ENCODE results near the gene RBMS3.

DNA sequence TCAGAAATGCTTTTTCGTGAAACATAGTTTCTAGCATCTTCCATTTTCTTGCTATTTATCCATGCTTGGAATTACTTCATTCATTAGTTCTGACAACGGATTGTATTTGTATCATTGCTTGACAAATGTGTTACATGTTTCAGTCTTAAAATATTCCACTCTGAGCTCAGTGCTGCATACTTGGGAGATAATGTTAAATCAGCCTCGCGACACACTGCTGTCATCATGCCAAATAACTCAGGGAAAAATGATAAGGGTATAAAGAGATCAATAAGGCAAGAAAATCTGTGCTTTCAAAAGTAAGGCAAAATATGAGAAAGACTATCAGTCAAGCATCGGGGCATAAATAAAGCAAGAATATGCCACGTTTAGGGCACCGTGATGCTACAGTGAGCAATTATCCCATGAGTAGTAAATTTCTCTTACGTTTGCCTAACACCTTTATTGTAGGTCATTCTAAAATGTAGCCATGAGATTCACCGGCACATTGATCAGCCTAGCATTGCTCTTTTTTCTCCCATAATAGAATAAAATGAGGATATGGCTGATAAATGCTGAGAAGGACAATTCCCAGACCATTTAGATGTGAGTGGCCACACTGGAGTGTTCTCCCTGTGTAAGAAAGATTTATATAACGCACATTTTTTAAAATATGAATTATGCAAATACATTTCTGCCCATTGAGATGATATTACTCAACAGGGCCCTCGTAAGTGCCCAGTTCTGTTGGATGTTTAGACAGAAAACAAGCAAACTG is 133.8 kb downstream of the RBMS3 start:
- TF ChIP-seq BHLHE40 (IDR thresholded peaks at IDR 0.05; ENCODE audit: borderline replicate concordance) (no peak), SP1 (IDR thresholded peaks at IDR 0.05) (no peak), ELF4 (IDR thresholded peaks at IDR 0.05) (no peak), TARDBP (IDR thresholded peaks at IDR 0.05) (no peak), FOXA1 (IDR thresholded peaks at IDR 0.05) (no peak), FOXM1 (IDR thresholded peaks at IDR 0.05; ENCODE audit: borderline replicate concordance) (no peak), SUZ12 (IDR thresholded peaks at IDR 0.05) (no peak), L3MBTL2 (conservative IDR thresholded peaks at IDR 0.05) (no peak), LEF1 (IDR thresholded peaks at IDR 0.05; ENCODE audit: borderline replicate concordance) (no peak), ZNF384 (IDR thresholded peaks at IDR 0.05) (no peak), FOXK2 (IDR thresholded peaks at IDR 0.05) (no peak), NFRKB (IDR thresholded peaks at IDR 0.05) (no peak)
- TF ChIP-seq, protein P1, sequence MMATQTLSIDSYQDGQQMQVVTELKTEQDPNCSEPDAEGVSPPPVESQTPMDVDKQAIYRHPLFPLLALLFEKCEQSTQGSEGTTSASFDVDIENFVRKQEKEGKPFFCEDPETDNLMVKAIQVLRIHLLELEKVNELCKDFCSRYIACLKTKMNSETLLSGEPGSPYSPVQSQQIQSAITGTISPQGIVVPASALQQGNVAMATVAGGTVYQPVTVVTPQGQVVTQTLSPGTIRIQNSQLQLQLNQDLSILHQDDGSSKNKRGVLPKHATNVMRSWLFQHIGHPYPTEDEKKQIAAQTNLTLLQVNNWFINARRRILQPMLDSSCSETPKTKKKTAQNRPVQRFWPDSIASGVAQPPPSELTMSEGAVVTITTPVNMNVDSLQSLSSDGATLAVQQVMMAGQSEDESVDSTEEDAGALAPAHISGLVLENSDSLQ (IDR thresholded peaks at IDR 0.05): no peak

Measured in HEK293T (cell line).